Measurements from ENCODE around the gene PCDHGA11.
"Not testable (repeated sequence)": the region's sequence is repeated elsewhere in the genome, so short reads cannot be mapped to it uniquely, and the experiment has no call there.

Gene PCDHGA11

DNA sequence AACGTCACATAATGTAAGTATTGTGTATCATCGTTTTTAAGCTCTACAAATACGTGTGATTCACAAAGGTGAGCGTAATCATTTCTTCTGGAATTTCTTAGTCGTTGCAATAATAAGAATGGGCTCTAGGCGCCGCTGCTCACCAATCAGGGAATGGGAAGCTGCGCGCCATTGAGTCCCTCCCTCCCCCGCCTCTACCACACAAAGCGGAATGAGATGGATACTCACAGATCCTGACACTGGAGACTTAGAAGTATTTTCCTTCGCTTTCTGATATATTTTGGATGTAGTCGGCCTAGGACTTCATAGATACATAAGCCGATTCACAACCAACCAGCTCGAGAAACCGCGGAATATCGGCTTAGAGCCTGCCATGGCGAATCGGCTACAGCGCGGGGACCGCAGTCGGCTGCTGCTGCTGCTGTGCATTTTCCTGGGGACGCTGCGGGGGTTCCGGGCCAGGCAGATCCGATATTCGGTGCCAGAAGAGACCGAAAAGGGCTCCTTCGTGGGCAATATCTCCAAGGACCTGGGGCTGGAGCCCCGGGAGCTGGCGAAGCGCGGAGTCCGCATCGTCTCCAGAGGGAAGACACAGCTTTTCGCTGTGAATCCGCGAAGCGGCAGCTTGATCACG lies at the start of gene PCDHGA11:
Gene PCDHGA11 (plus strand): TSS at position 197 of the 634 bp plus-strand sequence. CDS start 177 bp downstream, at position 374.
- no peak for DNase-seq

DNA sequence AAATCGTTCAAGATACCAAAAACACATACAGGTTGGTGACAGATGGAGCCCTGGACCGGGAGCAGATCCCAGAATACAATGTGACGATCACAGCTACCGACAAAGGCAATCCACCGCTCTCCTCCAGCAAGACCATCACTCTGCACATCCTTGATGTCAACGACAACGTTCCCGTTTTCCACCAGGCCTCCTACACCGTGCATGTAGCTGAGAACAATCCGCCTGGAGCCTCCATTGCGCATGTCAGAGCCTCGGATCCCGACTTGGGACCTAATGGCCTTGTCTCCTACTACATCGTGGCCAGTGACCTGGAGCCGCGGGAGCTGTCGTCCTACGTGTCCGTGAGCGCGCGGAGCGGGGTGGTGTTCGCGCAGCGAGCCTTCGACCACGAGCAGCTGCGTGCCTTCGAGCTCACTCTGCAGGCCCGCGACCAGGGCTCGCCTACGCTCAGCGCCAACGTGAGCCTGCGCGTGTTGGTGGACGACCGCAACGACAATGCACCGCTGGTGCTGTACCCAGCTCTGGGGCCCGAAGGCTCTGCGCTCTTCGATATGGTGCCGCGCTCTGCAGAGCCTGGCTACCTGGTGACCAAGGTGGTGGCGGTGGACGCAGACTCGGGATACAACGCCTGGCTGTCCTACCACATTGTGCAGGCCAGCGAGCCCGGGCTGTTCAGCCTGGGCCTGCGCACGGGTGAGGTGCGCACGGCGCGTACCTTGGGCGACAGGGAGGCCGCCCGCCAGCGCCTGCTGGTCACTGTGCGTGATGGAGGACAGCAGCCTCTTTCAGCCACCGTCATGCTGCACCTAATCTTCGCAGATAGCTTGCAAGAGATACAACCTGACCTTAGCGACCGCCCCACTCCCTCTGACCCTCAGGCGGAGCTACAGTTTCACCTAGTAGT lies 49.0 kb upstream of the PCDHGA11 start:
- DNase-seq: no peak

DNA sequence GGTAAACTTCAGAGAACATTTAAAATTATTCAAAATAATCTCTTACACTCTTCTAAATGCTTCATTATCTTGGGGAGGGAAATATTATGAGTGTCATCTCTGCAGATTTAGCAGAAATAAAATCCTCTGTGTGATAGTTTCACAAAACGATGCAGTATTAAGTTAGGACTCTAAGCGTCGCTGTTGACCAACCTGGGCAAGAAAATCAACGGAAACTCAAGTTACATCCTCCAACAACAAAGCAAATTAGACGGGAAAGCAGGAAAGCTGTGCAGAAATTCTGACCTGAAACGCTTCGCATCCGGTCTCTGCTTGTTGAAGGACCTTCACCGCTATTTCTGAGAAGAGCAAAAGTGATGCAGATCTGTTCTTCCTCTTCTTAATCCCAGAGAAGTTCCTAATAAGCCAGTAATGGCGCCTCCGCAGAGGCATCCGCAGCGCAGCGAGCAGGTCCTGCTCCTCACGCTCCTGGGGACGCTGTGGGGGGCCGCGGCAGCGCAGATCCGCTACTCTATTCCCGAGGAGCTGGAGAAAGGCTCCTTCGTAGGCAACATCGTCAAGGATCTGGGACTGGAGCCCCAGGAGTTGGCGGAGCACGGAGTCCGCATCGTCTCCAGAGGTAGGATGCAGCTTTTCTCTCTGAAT lies 47.1 kb upstream of the PCDHGA11 start, which contains the start of gene PCDHGA6:
Gene PCDHGA6 (plus strand): TSS at position 219 of the 645 bp plus-strand sequence. CDS start 193 bp downstream, at position 412.
- no peak for DNase-seq

DNA sequence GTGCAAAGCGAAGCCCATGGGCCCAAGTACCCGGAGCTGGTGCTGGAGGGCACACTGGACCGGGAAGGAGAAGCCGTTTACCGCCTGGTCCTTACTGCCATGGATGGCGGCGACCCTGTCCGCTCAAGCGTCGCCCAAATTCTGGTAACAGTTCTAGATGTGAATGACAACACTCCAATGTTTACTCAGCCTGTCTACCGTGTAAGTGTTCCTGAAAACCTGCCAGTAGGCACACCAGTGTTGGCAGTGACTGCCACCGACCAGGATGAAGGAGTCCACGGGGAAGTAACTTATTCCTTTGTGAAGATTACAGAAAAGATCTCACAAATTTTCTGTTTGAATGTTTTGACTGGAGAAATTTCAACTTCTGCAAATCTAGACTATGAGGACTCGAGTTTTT lies 46.2 kb upstream of the PCDHGA11 start:
- DNase-seq: no peak

DNA sequence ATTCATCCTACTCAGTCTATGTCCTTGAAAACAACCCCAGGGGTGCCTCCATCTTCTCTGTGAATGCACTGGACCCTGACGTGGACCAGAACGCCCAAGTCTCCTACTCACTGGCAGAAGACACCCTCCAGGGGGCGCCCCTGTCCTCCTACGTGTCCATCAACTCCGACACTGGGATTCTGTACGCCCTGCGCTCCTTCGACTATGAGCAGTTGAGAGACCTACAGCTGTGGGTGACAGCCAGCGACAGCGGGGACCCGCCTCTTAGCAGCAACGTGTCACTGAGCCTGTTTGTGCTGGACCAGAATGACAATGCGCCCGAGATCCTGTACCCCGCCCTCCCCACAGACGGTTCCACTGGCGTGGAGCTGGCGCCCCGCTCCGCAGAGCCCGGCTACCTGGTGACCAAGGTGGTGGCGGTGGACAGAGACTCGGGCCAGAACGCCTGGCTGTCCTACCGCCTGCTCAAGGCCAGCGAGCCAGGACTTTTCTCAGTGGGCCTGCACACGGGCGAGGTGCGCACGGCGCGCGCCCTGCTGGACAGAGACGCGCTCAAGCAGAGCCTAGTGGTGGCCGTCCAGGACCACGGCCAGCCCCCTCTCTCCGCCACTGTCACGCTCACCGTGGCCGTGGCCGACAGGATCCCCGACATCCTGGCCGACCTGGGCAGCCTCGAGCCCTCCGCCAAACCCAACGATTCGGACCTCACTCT lies 45.3 kb upstream of the PCDHGA11 start:
- not testable (repeated sequence) for DNase-seq

DNA sequence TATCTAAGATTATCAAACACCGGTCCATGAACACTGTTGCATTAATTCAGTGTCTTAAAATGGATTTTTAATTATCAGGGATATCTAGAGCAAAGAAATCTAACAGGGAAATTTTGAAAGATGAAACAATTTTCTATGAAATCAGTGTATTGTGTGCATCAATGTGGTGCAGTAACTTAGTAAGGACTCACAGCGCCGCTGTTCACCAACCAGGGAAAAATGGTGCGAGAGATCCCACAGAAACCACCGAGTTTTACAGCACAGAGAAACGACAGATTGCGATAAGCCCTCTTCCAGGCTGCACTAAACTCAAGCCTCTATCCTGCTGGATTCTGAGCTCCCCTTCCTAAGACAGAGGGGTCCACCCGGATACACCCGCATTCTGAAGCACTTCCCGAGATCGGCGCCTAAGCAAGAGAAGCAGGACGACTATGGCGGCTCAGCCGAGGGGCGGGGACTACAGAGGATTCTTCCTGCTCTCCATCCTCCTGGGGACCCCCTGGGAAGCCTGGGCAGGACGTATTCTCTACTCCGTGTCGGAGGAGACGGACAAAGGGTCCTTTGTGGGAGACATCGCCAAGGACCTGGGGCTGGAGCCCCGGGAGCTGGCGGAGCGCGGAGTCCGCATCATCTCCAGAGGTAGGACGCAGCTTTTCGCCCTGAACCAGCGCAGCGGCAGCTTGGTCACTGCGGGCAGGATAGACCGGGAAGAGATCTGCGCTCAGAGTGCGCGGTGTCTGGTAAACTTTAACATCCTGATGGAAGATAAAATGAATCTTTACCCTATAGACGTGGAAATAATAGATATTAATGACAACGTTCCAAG lies 38.2 kb upstream of the PCDHGA11 start, which contains the start of gene PCDHGA7:
Gene PCDHGA7 (plus strand): TSS at position 274 of the 826 bp plus-strand sequence. CDS start 158 bp downstream, at position 432.
- DNase-seq: no peak

DNA sequence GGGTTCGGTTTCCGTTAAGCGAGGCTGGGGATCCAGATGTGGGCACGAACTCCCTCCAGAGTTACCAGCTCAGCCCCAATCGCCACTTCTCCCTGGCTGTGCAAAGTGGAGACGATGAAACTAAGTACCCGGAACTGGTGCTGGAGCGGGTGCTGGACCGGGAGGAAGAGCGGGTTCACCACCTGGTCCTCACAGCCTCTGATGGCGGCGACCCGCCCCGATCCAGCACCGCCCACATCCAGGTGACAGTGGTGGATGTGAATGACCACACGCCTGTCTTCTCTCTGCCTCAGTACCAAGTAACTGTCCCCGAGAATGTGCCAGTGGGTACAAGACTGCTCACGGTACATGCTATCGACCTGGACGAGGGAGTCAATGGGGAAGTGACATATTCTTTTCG lies 37.5 kb upstream of the PCDHGA11 start:
- no peak for DNase-seq

DNA sequence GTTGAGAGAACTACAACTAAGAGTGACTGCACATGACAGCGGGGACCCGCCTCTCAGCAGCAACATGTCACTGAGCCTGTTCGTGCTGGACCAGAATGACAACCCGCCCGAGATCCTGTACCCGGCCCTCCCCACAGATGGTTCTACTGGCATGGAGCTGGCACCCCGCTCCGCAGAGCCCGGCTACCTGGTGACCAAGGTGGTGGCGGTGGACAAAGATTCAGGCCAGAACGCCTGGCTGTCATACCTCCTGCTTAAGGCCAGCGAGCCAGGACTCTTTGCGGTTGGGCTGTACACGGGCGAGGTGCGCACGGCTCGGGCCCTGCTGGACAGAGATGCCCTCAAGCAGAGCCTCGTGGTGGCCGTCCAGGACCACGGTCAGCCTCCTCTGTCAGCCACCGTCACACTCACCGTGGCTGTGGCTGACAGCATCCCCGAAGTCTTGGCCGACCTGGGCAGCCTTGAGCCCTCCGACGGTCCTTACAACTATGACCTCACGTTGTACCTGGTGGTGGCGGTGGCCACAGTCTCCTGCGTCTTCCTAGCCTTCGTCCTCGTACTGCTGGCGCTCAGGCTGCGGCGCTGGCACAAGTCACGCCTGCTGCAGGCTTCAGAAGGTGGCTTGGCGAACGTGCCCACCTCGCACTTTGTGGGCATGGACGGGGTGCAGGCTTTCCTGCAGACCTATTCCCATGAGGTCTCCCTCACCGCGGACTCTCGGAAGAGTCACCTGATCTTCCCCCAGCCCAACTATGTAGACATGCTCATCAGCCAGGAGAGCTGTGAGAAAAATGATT lies 36.2 kb upstream of the PCDHGA11 start:
- DNase-seq: no peak

DNA sequence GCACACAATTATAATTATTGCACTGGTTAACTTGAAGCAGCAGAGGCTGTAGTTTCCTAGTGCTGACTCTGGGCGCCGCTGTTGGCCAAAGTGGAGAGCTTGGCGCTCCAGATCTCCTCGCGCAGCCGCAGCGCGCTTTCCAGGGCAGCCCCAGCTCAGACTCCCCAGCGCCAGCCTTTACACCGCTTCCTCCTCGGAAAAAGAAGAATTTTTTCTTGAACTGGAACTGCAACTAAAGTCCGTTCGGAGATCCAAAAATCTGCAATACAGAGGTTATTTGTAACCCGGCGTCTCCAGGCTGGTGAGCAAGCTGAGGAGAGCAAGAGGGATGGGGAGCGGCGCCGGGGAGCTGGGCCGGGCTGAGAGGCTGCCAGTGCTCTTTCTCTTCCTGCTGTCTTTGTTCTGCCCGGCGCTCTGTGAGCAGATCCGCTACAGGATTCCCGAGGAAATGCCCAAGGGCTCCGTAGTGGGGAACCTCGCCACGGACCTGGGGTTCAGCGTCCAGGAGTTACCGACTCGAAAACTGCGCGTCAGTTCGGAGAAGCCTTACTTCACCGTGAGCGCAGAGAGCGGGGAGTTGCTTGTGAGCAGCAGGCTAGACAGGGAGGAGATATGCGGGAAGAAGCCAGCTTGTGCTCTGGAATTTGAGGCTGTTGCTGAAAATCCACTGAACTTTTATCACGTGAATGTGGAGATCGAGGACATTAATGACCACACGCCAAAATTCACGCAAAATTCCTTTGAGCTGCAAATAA lies 33.1 kb upstream of the PCDHGA11 start, which contains the start of gene PCDHGB4:
Gene PCDHGB4 (plus strand): TSS at position 142 of the 755 bp plus-strand sequence. CDS start 187 bp downstream, at position 329.
- DNase-seq: not testable (repeated sequence)

DNA sequence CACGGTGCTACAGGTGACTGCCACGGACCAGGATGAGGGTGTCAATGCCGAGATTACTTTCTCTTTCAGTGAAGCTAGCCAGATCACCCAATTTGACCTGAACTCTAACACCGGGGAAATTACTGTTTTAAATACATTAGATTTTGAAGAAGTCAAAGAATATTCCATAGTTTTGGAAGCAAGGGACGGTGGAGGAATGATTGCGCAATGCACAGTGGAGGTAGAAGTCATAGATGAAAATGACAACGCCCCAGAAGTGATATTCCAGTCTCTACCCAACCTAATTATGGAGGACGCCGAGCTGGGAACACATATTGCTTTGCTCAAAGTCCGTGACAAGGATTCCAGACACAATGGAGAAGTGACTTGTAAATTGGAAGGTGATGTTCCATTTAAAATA lies 32.2 kb upstream of the PCDHGA11 start:
- no peak for DNase-seq

DNA sequence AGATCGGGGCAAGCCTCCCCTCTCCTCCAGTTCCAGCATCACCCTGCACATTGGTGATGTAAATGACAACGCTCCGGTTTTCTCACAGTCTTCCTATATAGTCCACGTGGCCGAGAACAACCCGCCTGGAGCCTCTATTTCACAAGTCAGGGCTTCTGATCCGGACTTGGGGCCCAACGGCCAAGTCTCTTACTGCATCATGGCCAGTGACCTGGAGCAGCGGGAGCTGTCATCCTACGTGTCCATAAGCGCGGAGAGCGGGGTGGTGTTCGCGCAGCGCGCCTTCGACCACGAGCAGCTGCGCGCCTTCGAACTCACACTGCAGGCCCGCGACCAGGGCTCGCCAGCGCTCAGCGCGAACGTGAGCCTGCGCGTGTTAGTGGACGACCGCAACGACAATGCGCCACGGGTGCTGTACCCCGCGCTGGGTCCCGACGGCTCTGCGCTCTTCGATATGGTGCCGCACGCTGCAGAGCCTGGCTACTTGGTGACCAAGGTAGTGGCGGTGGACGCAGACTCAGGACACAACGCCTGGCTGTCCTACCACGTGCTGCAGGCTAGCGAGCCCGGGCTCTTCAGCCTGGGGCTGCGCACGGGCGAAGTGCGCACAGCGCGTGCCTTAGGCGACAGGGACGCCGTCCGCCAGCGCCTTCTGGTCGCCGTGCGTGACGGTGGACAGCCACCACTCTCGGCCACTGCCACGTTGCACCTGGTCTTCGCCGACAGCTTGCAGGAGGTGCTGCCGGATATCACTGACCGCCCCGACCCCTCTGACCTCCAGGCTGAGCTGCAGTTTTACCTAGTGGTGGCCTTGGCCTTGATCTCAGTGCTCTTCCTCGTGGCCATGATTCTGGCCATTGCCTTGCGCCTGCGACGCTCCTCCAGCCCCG lies 31.5 kb upstream of the PCDHGA11 start:
- no peak for DNase-seq

DNA sequence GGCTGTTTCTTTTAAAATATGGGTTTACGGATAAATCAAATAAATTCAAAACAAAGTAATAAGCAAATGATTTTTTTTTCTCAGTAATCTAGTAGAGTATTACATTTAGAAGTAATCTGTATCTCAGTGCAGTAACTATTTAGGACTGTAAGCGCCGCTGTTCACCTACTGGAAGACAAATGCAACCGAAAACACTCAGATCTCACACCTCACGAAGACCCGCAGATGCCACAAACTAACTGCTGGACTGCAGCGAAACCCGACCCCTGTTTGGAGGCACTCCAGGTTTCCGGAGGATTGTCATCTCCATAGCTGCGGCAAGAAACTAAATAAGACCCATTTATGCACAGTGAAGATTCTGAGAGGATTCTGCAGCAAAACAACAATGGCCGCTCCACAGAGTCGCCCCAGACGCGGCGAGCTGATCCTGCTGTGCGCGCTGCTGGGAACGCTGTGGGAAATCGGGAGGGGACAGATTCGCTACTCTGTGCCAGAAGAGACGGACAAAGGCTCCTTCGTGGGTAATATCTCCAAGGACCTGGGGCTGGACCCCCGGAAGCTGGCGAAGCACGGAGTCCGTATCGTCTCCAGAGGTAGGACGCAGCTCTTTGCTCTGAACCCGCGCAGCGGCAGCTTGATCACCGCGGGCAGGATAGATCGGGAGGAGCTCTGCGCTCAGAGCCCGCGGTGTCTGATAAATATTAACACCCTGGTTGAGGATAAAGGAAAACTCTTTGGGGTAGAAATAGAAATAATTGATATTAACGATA lies 28.2 kb upstream of the PCDHGA11 start, which contains the start of gene PCDHGA8:
Gene PCDHGA8 (plus strand): TSS at position 205 of the 770 bp plus-strand sequence. CDS start 181 bp downstream, at position 386.
- DNase-seq: no peak

DNA sequence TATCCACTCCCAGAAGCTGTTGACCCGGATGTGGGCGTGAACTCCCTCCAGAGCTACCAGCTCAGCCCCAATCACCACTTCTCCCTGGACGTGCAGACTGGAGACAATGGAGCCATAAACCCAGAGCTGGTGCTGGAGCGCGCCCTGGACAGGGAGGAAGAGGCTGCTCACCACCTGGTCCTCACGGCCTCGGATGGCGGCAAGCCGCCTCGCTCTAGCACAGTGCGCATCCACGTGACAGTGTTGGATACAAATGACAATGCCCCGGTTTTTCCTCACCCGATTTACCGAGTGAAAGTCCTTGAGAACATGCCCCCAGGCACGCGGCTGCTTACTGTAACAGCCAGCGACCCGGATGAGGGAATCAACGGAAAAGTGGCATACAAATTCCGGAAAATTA lies 27.6 kb upstream of the PCDHGA11 start:
- DNase-seq: no peak

DNA sequence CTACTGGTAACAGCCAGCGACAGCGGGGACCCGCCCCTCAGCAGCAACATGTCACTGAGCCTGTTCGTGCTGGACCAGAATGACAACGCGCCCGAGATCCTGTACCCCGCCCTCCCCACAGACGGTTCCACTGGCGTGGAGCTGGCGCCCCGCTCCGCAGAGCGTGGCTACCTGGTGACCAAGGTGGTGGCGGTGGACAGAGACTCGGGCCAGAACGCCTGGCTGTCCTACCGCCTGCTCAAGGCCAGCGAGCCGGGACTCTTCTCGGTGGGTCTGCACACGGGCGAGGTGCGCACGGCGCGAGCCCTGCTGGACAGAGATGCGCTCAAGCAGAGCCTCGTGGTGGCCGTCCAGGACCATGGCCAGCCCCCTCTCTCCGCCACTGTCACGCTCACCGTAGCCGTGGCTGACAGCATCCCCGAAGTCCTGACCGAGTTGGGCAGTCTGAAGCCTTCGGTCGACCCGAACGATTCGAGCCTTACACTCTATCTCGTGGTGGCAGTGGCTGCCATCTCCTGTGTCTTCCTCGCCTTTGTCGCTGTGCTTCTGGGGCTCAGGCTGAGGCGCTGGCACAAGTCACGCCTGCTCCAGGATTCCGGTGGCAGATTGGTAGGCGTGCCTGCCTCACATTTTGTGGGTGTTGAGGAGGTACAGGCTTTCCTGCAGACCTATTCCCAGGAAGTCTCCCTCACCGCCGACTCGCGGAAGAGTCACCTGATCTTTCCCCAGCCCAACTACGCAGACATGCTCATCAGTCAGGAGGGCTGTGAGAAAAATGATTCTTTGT lies 26.3 kb upstream of the PCDHGA11 start:
- DNase-seq: not testable (repeated sequence)

DNA sequence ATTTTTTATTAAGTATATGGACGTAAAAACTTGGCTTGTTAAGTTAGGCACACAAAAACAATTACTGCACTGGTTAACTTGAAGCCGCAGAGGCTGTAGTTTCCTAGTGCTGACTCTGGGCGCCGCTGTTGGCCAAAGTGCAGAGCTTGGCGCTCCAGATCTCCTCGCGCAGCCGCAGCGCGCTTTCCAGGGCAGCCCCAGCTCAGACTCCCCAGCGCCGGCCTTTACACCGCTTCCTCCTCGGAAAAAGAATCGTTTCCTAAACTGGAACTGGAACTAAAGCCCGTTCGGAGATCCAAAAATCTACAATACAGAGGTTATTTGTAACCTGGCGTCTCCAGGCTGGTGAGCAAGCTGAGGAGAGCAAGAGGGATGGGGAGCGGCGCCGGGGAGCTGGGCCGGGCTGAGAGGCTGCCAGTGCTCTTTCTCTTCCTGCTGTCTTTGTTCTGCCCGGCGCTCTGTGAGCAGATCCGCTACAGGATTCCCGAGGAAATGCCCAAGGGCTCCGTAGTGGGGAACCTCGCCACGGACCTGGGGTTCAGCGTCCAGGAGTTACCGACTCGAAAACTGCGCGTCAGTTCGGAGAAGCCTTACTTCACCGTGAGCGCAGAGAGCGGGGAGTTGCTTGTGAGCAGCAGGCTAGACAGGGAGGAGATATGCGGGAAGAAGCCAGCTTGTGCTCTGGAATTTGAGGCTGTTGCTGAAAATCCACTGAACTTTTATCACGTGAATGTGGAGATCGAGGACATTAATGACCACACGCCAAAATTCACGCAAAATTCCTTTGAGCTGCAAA lies 22.9 kb upstream of the PCDHGA11 start, which contains the start of gene PCDHGB5:
Gene PCDHGB5 (plus strand): TSS at position 192 of the 796 bp plus-strand sequence. CDS start 181 bp downstream, at position 373.
- DNase-seq: not testable (repeated sequence)

DNA sequence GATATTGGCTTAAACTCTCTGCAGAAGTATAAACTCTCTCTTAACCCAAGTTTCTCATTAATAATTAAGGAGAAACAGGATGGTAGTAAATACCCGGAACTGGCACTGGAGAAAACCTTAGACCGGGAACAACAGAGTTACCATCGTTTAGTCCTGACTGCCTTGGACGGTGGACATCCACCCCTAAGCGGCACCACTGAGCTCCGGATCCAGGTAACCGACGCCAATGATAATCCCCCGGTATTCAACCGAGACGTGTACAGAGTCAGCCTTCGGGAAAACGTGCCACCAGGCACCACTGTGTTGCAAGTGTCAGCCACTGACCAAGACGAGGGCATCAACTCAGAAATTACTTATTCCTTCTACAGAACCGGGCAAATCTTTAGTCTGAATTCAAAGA lies 22.2 kb upstream of the PCDHGA11 start:
- no peak for DNase-seq

Data from activated naive CD4-positive, alpha-beta T cell (primary cell).